ENCODE data around the gene SH3BGR. TPM values are rescaled to one million over a fixed set of nuclear protein-coding genes. Genes with fewer than 3 reads are reported as not detected.

SH3BGR gene
- total RNA-seq, 6 experiments from 2014 or later: 1.4 to 3.7 (median 2.3) TPM

- no peaks in the 10 kb centered on the region for H3K4me1 Mint-ChIP-seq (ENCODE audit: low read depth)
- DNase-seq: no peak
- no peaks in the 10 kb centered on the region for H3K36me3 Mint-ChIP-seq (ENCODE audit: low read depth)
- H3K27me3 Mint-ChIP-seq (ENCODE audit: insufficient read depth): peaks cover 37% of the 10 kb centered on the region
- no peak overlapping the region for H3K4me3 Mint-ChIP-seq
- H3K9me3 Mint-ChIP-seq: no peaks in the 10 kb centered on the region
- no peak for TF ChIP-seq CTCF (IDR thresholded peaks at IDR 0.05)
- no peak overlapping the region for H3K27ac Mint-ChIP-seq
Observed at GRCh38 chr21:39523399-39523798, 71.6 kb downstream of the SH3BGR start.

GRCh38 chr21:39523915-39524314 lies 72.1 kb downstream of the SH3BGR start:
- H3K27ac Mint-ChIP-seq: no peak overlapping the region
- H3K36me3 Mint-ChIP-seq (ENCODE audit: low read depth): no peaks in the 10 kb centered on the region
- H3K4me3 Mint-ChIP-seq: no peak overlapping the region
- no peaks in the 10 kb centered on the region for H3K4me1 Mint-ChIP-seq (ENCODE audit: low read depth)
- TF ChIP-seq CTCF (IDR thresholded peaks at IDR 0.05): no peak
- H3K9me3 Mint-ChIP-seq: no peaks in the 10 kb centered on the region
- DNase-seq: no peak
- H3K27me3 Mint-ChIP-seq (ENCODE audit: insufficient read depth): peaks cover 37% of the 10 kb centered on the region

DNA sequence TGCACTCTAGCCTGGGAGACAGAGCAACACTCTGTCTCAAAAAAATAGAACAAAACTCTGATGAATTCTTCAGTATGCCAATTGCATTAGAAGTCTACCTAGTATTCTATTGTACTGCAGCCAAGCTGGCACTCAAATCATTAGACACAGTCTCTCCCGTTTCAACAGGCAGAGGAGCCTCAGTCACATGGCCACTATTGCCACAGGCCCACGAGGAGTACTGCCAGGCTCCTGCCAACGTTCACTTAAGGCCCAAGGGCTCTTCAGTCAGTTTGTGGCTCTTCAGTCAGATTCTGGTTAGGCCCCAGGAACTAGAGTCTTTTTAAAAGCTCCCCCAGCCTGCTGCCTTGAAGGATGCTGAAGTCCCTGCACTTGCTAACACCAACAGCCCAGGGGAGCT lies 73.4 kb downstream of the SH3BGR start:
- TF ChIP-seq CTCF (IDR thresholded peaks at IDR 0.05): no peak
- no peak for DNase-seq
- Mint-ChIP-seq H3K27me3 (ENCODE audit: insufficient read depth) (peaks cover 44% of the 10 kb centered on the region), H3K4me3 (no peak overlapping the region), H3K27ac (no peak overlapping the region), H3K9me3 (no peaks in the 10 kb centered on the region), H3K36me3 (ENCODE audit: low read depth) (no peaks in the 10 kb centered on the region), H3K4me1 (ENCODE audit: low read depth) (no peaks in the 10 kb centered on the region)

- H3K36me3 Mint-ChIP-seq (ENCODE audit: low read depth): no peaks in the 10 kb centered on the region
- no peak overlapping the region for H3K27ac Mint-ChIP-seq
- no peaks in the 10 kb centered on the region for H3K9me3 Mint-ChIP-seq
- TF ChIP-seq CTCF (IDR thresholded peaks at IDR 0.05): no peak
- H3K4me1 Mint-ChIP-seq (ENCODE audit: low read depth): no peaks in the 10 kb centered on the region
- peaks cover 44% of the 10 kb centered on the region for H3K27me3 Mint-ChIP-seq (ENCODE audit: insufficient read depth)
- no peak overlapping the region for H3K4me3 Mint-ChIP-seq
- no peak for DNase-seq
Observed at GRCh38 chr21:39525601-39526000, 73.8 kb downstream of the SH3BGR start.

DNA sequence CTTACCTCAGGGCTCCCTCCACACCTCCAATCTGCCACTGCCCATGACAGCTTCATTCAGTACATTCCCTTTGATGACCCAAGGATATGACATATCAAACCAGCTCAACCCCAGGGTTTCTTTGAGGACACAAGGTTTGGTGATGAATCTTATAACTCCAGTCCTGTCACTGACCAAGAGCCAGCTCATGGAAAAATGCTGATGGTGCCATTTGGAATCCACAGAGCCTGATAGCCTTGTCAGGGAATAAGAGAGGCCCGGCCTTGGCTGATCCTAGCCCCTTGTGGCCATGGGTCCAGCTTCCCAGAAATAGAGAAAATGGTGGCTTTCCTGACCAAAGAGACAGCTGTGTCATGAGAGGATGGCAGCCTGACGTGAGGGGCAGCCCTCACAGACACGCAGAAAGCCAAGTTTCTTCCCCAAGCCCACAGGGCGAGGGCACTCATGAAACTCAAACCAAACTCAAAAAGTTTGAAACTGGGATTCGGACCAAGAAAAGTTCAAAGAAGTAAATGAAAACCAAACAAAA lies 75.4 kb downstream of the SH3BGR start:
- no peak for TF ChIP-seq CTCF (IDR thresholded peaks at IDR 0.05)
- Mint-ChIP-seq H3K36me3 (ENCODE audit: low read depth) (no peaks in the 10 kb centered on the region), H3K4me3 (no peak overlapping the region)

More for the DNA sequence above, 75.4 kb downstream of the SH3BGR start:
- Mint-ChIP-seq H3K27me3 (ENCODE audit: insufficient read depth) (peaks cover 41% of the 10 kb centered on the region), H3K27ac (no peak overlapping the region), H3K9me3 (no peaks in the 10 kb centered on the region), H3K4me1 (ENCODE audit: low read depth) (no peaks in the 10 kb centered on the region)
- no peak for DNase-seq

Measured in HFFc6 (cell line).